Colonic mucosa (tissue), 4 donors: ENCODE measurements around the gene RAD51B. TPM values are rescaled to one million over a fixed set of nuclear protein-coding genes. Genes with fewer than 3 reads are reported as not detected.
"Not testable (repeated sequence)": the region's sequence is repeated elsewhere in the genome, so short reads cannot be mapped to it uniquely, and the experiment has no call there.

ENCODE experiments used
- DNase-seq: peaks from one replicate; pipeline ENCODE4 v3.0.0-alpha.2; 2020
- H3K27ac ChIP-seq: fragments of 200-600 bp; one replicate; pipeline ENCODE4 v1.8.0; 2021
- H3K27me3 ChIP-seq: fragments of 200-600 bp; one replicate; pipeline ENCODE4 v1.8.0; 2021
- H3K36me3 ChIP-seq: fragments of 200-600 bp; one replicate; pipeline ENCODE4 v1.8.0; 2021
- H3K4me1 ChIP-seq: fragments of 200-600 bp; one replicate; pipeline ENCODE4 v1.8.0; 2021; ENCODE audit warnings: mild to moderate bottlenecking
- H3K4me3 ChIP-seq: fragments of 200-600 bp; one replicate; pipeline ENCODE4 v1.8.0; 2021
- H3K9ac ChIP-seq, 2 donors: one replicate each; pipeline ENCODE4 v1.7.0; 2013; ENCODE audit warnings: control low read depth in 2 of 2, low read depth in 2 of 2, low read length in 2 of 2
- H3K9me3 ChIP-seq: fragments of 200-600 bp; one replicate; pipeline ENCODE4 v1.8.0; 2021
- intact Hi-C: fragments of 100-400 bp; cut with DNase I; formaldehyde crosslinking; loops from one replicate; pipeline ENCODE4 v1.14.1; 2022
- total RNA-seq, 2 donors: library from RNA; stranded (reverse); fragmentation: NEBNext Ultra II Directional in 1 of 2; extraction: Animal tissue kit (Norgen Biotek cat#: 25700) in 1 of 2; gene quantifications; one replicate each; pipeline ENCODE4 v1.2.1, GENCODE V29; 2021
- TF ChIP-seq, protein P1 (sequence below): fragments of 200-600 bp; IDR thresholded peaks from one replicate; pipeline ENCODE4 v1.8.0; 2022; ENCODE audit warnings: antibody characterized with exemption, mild to moderate bottlenecking
- donor health status: healthy.
- donor health status: DM: no; HTN: no; CAD: no.
- donor health status: DM: no; HTN: no; CAD: no.

The RAD51B gene
- total RNA-seq, 2 donors from 2014 or later = 12.7 to 22.0 TPM

DNA sequence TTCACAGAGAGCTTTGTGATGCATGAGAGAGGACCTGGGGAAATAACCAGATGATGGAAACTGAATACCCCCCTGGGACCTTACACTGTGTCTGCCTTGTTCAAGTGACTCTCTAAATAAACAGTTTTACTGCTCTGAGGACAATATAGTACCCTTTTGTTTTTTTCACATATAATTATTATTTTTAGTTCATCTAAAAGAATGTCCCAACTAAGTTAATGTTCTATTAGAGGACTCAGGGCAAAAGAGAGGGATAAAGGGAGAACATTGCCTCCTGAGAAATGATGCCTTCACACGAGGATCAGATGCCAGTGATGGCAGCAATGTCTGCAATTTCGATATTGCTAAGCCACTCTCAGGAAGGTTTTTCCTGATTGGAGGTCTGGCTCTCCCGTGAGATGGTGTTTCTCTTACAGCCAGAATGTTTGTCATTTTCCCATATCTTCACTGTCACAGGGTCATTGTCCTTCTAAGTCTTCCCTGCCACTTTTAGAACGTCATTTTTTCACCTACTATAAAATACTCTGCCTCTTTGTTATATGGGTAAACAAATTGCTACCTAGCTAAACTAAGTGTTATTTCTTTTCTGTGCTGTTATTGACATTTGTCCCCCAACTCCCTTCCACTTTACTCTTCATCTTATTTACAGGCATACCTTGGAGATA lies 201.6 kb downstream of the RAD51B start:
- Histone ChIP-seq H3K36me3 (no peaks in the 10 kb centered on the region), H3K4me1 (no peaks in the 10 kb centered on the region), H3K9me3 (no peaks in the 10 kb centered on the region), H3K27ac (no peak overlapping the region), H3K9ac (no peak overlapping the region), H3K27me3 (no peaks in the 10 kb centered on the region), H3K4me3 (no peak overlapping the region)
- intact Hi-C loops = no loop called here
- no peak for DNase-seq
- TF ChIP-seq, protein P1, sequence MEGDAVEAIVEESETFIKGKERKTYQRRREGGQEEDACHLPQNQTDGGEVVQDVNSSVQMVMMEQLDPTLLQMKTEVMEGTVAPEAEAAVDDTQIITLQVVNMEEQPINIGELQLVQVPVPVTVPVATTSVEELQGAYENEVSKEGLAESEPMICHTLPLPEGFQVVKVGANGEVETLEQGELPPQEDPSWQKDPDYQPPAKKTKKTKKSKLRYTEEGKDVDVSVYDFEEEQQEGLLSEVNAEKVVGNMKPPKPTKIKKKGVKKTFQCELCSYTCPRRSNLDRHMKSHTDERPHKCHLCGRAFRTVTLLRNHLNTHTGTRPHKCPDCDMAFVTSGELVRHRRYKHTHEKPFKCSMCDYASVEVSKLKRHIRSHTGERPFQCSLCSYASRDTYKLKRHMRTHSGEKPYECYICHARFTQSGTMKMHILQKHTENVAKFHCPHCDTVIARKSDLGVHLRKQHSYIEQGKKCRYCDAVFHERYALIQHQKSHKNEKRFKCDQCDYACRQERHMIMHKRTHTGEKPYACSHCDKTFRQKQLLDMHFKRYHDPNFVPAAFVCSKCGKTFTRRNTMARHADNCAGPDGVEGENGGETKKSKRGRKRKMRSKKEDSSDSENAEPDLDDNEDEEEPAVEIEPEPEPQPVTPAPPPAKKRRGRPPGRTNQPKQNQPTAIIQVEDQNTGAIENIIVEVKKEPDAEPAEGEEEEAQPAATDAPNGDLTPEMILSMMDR = no peak

DNA sequence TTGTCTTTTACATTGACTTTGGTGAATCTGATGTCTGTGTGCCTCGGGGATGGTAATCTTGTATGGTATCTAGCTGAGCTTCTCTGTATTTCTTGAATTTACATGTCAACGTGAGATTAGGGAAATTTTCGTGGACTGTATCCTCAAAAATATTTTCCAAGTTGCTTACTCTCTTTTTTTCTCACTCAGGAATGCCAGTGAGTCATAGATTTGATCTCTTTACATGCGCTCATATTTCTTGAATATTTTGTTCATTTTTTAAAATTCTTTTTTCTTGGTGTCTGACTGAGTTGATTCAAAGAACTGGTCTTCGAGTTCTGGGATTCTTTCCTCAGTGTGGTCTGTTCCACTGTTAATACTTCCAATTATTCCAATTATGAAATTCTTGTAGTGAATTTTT lies 207.7 kb downstream of the RAD51B start:
- TF ChIP-seq, protein P1 = no peak

DNA sequence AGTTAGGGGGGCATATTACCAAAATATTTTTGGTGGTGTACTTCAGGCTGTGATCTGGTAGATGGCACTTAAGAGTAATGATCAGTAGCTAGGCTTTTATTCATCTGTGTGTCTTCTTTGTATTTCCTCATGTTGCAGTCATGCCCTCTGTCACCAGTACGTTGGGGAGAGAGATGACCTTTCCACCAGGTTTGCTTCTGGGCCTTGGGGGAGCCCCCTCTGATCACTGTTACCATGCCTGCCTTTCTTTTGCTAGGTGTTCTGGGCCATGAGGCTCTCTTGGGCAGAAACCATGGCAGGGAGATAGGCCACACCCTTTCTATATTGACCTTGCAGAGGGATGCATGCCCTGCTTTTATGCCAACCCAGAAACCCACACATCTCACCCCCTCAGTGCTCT lies 208.5 kb downstream of the RAD51B start:
- no peaks in the 10 kb centered on the region for H3K4me1 ChIP-seq
- no peaks in the 10 kb centered on the region for H3K27me3 ChIP-seq
- intact Hi-C loops = no loop called here
- H3K27ac ChIP-seq = no peak overlapping the region
- no peak overlapping the region for H3K9ac ChIP-seq
- no peak for DNase-seq
- no peaks in the 10 kb centered on the region for H3K36me3 ChIP-seq
- TF ChIP-seq, protein P1 = no peak
- H3K9me3 ChIP-seq = no peaks in the 10 kb centered on the region
- H3K4me3 ChIP-seq = no peak overlapping the region

More for the DNA sequence above, 207.7 kb downstream of the RAD51B start:
- Histone ChIP-seq H3K9ac (no peak overlapping the region), H3K4me1 (no peaks in the 10 kb centered on the region), H3K27ac (no peak overlapping the region), H3K36me3 (no peaks in the 10 kb centered on the region), H3K4me3 (no peak overlapping the region), H3K27me3 (no peaks in the 10 kb centered on the region), H3K9me3 (no peaks in the 10 kb centered on the region)
- DNase-seq = no peak
- intact Hi-C loops = no loop called here

DNA sequence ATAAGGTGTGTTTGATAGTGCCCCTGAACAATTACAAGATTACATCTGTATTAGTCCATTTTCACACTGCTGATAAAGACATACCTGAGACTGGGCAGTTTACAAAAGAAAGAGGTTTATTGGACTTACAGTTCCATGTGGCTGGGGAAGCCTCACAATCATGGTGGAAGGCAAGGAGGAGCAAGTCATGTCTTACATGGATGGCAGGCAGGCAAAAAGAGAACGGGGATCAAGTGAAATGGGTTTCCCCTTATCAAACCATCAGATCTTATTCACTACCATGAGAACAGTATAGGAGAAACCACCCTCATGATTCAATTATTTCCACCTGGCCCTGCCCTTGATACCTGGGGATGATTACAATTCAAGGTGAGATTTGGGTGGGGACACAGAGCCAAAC lies 211.4 kb downstream of the RAD51B start:
- H3K4me3 ChIP-seq, H3K4me1 ChIP-seq, DNase-seq, intact Hi-C loops, H3K9me3 ChIP-seq, H3K27ac ChIP-seq, H3K9ac ChIP-seq, H3K36me3 ChIP-seq, H3K27me3 ChIP-seq: not testable (repeated sequence)

DNA sequence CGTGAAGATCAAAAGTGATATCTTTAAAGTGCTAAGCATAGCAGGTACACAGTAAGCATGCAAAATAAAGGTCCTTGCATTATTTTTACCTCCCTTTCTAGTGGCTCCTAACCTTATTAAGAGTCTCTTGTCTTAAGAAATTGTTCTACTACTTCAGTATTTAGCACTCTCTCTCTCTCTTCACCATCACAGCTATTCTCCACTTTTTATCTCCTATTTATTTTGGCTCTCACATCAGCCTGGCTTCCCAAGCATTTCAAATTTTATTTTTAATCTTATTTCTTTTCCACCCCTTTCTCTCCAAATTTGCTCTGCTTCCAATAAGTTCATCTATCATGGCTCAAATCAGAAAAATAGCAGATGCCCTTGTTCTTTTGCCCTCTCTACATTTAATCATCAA lies 212.6 kb downstream of the RAD51B start:
- H3K9ac ChIP-seq = no peak overlapping the region
- TF ChIP-seq, protein P1 = no peak
- no peaks in the 10 kb centered on the region for H3K4me1 ChIP-seq
- H3K9me3 ChIP-seq = no peaks in the 10 kb centered on the region
- no peaks in the 10 kb centered on the region for H3K27me3 ChIP-seq
- DNase-seq = no peak
- H3K36me3 ChIP-seq = no peaks in the 10 kb centered on the region
- H3K4me3 ChIP-seq = no peak overlapping the region
- intact Hi-C loops = no loop called here
- no peak overlapping the region for H3K27ac ChIP-seq

DNA sequence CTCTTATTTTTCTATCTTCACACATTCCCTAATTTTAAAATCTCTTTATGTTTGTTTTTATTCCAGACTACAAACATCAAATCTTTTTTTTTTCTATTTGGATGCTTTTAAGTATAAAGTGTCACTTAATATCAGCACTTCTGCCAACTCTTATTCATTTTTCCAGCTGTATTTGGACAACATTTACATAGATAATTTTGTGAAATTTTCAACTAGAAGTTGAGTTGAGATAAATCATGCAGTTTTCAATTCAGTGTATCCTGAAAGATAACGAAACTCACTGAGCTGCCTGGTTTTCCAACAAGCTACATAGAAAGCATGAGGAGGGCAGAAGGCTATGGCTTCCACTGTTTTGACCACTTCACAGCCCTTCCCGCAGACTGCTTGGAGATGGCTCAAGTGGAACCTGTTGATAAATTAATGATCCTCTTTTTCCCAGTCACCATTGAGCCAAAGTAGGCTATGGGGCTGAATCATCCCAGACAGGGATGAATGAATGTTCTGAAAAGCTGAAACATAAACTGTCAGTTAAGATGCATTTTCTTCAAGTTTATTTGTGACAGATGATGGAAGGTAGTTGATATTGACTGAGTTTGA lies 213.9 kb downstream of the RAD51B start:
- H3K27ac ChIP-seq = no peak overlapping the region

More for the DNA sequence above, 213.9 kb downstream of the RAD51B start:
- Histone ChIP-seq H3K36me3 (no peaks in the 10 kb centered on the region), H3K27me3 (no peaks in the 10 kb centered on the region), H3K9me3 (no peaks in the 10 kb centered on the region), H3K4me3 (no peak overlapping the region), H3K4me1 (no peaks in the 10 kb centered on the region), H3K9ac (no peak overlapping the region)
- TF ChIP-seq, protein P1 = no peak
- intact Hi-C loops = no loop called here
- no peak for DNase-seq
